Measurements from ENCODE around the gene PPP1R7. TPM values are rescaled to one million over a fixed set of nuclear protein-coding genes. Genes with fewer than 3 reads are reported as not detected.

The PPP1R7 gene
- total RNA-seq, 3 donors from 2014 or later (not counting 1 experiment from before 2014, with no cell fraction given): 57.8 to 66.3 (median 60.4) TPM

DNA sequence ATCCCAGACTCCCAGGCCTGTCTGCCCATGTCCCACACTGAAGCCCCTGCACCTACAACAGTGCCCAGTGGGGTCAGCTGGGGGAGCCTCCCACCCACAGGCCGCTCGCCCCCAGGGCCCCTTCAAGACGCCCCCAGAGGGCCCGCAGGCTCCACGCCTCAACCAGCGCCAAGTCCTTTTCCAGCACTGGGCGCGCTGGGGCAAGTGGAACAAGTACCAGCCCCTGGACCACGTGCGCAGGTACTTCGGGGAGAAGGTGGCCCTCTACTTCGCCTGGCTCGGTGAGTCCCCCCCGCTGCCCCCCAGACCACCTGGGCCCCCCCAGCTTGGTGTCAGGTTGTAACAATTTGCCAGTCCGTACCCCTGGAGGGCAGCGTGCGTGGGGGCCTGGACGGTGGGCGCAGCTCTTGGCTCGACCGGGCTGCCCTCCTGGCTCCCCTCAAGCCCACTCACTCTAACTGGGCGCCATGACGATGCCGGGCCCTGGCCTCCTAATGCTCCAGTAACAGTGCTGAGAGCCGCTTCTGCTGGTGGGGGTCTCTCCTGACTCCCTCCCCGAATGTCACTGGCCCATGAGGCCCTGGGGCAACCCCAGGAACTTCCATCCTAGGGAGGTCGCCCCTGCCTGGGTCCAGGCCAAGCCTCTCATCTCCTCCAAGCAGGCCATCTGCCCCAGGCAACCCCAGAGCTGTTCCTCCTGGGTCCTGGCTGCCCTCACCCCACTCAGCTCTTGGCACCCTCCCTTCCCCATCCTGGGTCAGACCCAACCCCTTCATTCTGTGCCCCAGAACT lies 53.1 kb downstream of the PPP1R7 start:
- DNase-seq: no peak
- 95% methylated on average over 27 of the region's 27 CpGs for WGBS (ENCODE audit: insufficient coverage)
- H3K4me3 Mint-ChIP-seq: no peak overlapping the region
- Histone ChIP-seq H3K4me1 (ENCODE audit: control insufficient read depth, insufficient read depth, low read length) (no peaks in the 10 kb centered on the region), H3K27ac (ENCODE audit: low read length) (no peak overlapping the region), H3K27me3 (ENCODE audit: control insufficient read depth, insufficient read depth, low read length) (no peaks in the 10 kb centered on the region), H3K9me3 (ENCODE audit: control insufficient read depth, insufficient read depth, low read length) (no peaks in the 10 kb centered on the region), H3K4me3 (ENCODE audit: low read length) (no peak overlapping the region), H3K36me3 (ENCODE audit: control insufficient read depth, insufficient read depth, low read length) (no peaks in the 10 kb centered on the region)
- H3K27ac Mint-ChIP-seq: no peak overlapping the region
- H3K4me1 Mint-ChIP-seq: no peaks in the 10 kb centered on the region
- no peak for TF ChIP-seq CTCF (IDR thresholded peaks at IDR 0.05)
- H3K36me3 Mint-ChIP-seq: no peaks in the 10 kb centered on the region
- H3K27me3 Mint-ChIP-seq (ENCODE audit: low read depth in 2 of 2): no peaks in the 10 kb centered on the region
- ATAC-seq: no peak
- intact Hi-C loops (cut with micrococcal nuclease): no loop called here
- H3K9me3 Mint-ChIP-seq: no peaks in the 10 kb centered on the region

DNA sequence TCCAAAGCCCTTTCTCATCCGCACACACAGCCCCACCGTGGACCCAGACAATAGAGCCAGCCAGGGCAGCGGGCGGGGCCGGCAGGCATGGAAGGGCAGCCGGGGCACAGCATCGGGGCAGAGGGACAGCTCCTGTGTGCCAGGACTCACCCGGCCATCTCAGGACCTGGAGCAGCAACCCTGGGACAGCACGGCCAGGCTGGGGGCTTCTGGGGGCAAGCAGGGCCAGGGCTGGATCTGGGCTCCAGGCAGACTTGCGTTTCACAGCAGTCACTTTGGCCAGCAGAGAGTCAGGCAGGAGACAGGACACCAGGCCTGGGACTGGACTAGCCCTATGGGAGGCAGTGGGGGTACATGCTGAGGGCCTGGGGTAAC lies 53.7 kb downstream of the PPP1R7 start:
- H3K27ac Mint-ChIP-seq: no peak overlapping the region
- Histone ChIP-seq H3K9me3 (ENCODE audit: control insufficient read depth, insufficient read depth, low read length) (no peaks in the 10 kb centered on the region), H3K4me3 (ENCODE audit: low read length) (no peak overlapping the region), H3K4me1 (ENCODE audit: control insufficient read depth, insufficient read depth, low read length) (no peaks in the 10 kb centered on the region), H3K27ac (ENCODE audit: low read length) (no peak overlapping the region), H3K27me3 (ENCODE audit: control insufficient read depth, insufficient read depth, low read length) (no peaks in the 10 kb centered on the region), H3K36me3 (ENCODE audit: control insufficient read depth, insufficient read depth, low read length) (no peaks in the 10 kb centered on the region)
- no peak overlapping the region for H3K4me3 Mint-ChIP-seq
- no peaks in the 10 kb centered on the region for H3K27me3 Mint-ChIP-seq (ENCODE audit: low read depth in 2 of 2)
- no peak for ATAC-seq
- no peaks in the 10 kb centered on the region for H3K4me1 Mint-ChIP-seq
- 96% methylated on average over 10 of the region's 10 CpGs for WGBS (ENCODE audit: insufficient coverage)
- H3K36me3 Mint-ChIP-seq: no peaks in the 10 kb centered on the region
- no peak for TF ChIP-seq CTCF (IDR thresholded peaks at IDR 0.05)
- no peaks in the 10 kb centered on the region for H3K9me3 Mint-ChIP-seq
- DNase-seq: no peak
- intact Hi-C loops (cut with micrococcal nuclease): no loop called here

DNA sequence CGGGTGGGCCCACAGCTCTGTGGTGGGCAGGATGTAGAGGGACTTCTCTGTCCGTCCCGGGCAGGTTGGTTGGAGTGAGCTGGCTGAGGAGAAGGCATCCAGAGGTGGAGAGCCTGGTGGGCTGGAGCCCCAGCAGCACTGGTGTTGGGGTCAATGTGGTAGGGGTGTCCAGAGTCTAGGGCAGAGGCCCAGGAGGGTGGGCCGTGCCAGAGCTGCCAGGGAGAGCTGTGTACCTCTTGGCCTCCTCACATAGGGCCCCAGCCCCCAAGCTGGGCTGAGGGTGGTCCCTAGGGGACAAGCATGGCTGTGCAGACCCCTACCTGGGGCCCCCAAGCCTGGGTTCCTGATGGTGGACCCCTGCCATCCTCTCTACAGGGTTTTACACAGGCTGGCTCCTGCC lies 54.2 kb downstream of the PPP1R7 start:
- no peak for ATAC-seq
- H3K4me1 ChIP-seq (ENCODE audit: control insufficient read depth, insufficient read depth, low read length): no peaks in the 10 kb centered on the region
- H3K27me3 Mint-ChIP-seq (ENCODE audit: low read depth in 2 of 2): no peaks in the 10 kb centered on the region
- no peaks in the 10 kb centered on the region for H3K9me3 Mint-ChIP-seq
- H3K27me3 ChIP-seq (ENCODE audit: control insufficient read depth, insufficient read depth, low read length): no peaks in the 10 kb centered on the region
- DNase-seq: no peak
- 53% methylated on average over 4 of the region's 4 CpGs for WGBS (ENCODE audit: insufficient coverage)
- H3K9me3 ChIP-seq (ENCODE audit: control insufficient read depth, insufficient read depth, low read length): no peaks in the 10 kb centered on the region
- no peaks in the 10 kb centered on the region for H3K36me3 Mint-ChIP-seq
- H3K4me3 ChIP-seq (ENCODE audit: low read length): no peak overlapping the region
- H3K4me3 Mint-ChIP-seq: no peak overlapping the region
- no peak for TF ChIP-seq CTCF (IDR thresholded peaks at IDR 0.05)
- no peaks in the 10 kb centered on the region for H3K4me1 Mint-ChIP-seq
- no peaks in the 10 kb centered on the region for H3K36me3 ChIP-seq (ENCODE audit: control insufficient read depth, insufficient read depth, low read length)
- intact Hi-C loops (cut with micrococcal nuclease): no loop called here
- H3K27ac Mint-ChIP-seq: no peak overlapping the region
- no peak overlapping the region for H3K27ac ChIP-seq (ENCODE audit: low read length)

- no peaks in the 10 kb centered on the region for H3K27me3 ChIP-seq (ENCODE audit: control insufficient read depth, insufficient read depth, low read length)
- no peaks in the 10 kb centered on the region for H3K36me3 ChIP-seq (ENCODE audit: control insufficient read depth, insufficient read depth, low read length)
- intact Hi-C loops (cut with micrococcal nuclease): no loop called here
- ATAC-seq (no peak), DNase-seq (no peak)
- Mint-ChIP-seq H3K9me3 (no peaks in the 10 kb centered on the region), H3K27me3 (ENCODE audit: low read depth in 2 of 2) (no peaks in the 10 kb centered on the region), H3K36me3 (no peaks in the 10 kb centered on the region), H3K27ac (no peak overlapping the region), H3K4me1 (no peaks in the 10 kb centered on the region), H3K4me3 (no peak overlapping the region)
- no peak overlapping the region for H3K27ac ChIP-seq (ENCODE audit: low read length)
- no peak overlapping the region for H3K4me3 ChIP-seq (ENCODE audit: low read length)
- H3K4me1 ChIP-seq (ENCODE audit: control insufficient read depth, insufficient read depth, low read length): no peaks in the 10 kb centered on the region
- no peaks in the 10 kb centered on the region for H3K9me3 ChIP-seq (ENCODE audit: control insufficient read depth, insufficient read depth, low read length)
- 96% methylated on average over 3 of the region's 3 CpGs for WGBS (ENCODE audit: insufficient coverage)
- no peak for TF ChIP-seq CTCF (IDR thresholded peaks at IDR 0.05)
Observed at GRCh38 chr2:241205086-241205485, 54.8 kb downstream of the PPP1R7 start.
